H1 (cell line): Measurements from ENCODE around the gene NR5A1.

Experiments
- CBX8 ChIP-seq: fragments of 300-800, 300-1000 bp; sonication (generic); IDR thresholded peaks from 2 replicates; pipeline ENCODE4 v1.7.1; 2016; ENCODE audit warnings: low read depth, low read length, borderline replicate concordance
- CHD2 ChIP-seq: IDR thresholded peaks from 2 replicates; pipeline ENCODE4 v1.6.1; 2012; ENCODE audit warnings: low read length, improper control_type of control experiment
- EP300 ChIP-seq, 2 experiments: IDR thresholded peaks; 1 replicate in 1 of 2; 2 replicates in 1 of 2; pipeline ENCODE4 v1.6.1; 2011 to 2012; ENCODE audit warnings: low read depth in 2 of 2, low read length in 2 of 2, mild to moderate bottlenecking in 2 of 2, borderline replicate concordance in 1 of 2, inconsistent platforms in 1 of 2, moderate library complexity in 1 of 2
- EZH2 ChIP-seq: fragments of 200-600 bp; sonication (generic); IDR thresholded peaks from 2 replicates; pipeline ENCODE4 v1.7.1; 2012; ENCODE audit warnings: low read depth, mild to moderate bottlenecking, moderate library complexity, low read length, inconsistent platforms; ENCODE audit not compliant: severe bottlenecking
- KDM1A ChIP-seq: fragments of 200-600, 300-600 bp; sonication (generic); IDR thresholded peaks from 2 replicates; pipeline ENCODE4 v1.7.1; 2016; ENCODE audit warnings: mild to moderate bottlenecking, low read length, borderline replicate concordance
- POLR2A ChIP-seq, 2 experiments: IDR thresholded peaks; 1 replicate in 1 of 2; 2 replicates in 1 of 2; pipeline ENCODE4 v1.6.1; 2011; ENCODE audit warnings: low read depth in 2 of 2, low read length in 2 of 2, mild to moderate bottlenecking in 2 of 2; ENCODE audit errors: control extremely low read depth in 1 of 2
- POLR2AphosphoS5 ChIP-seq: IDR thresholded peaks from 2 replicates; pipeline ENCODE4 v1.6.1; 2011; ENCODE audit warnings: low read depth, low read length
- RAD21 ChIP-seq, 2 experiments: IDR thresholded peaks in 1 of 2; conservative IDR thresholded peaks in 1 of 2; 2 replicates each; pipeline ENCODE4 v1.6.1; 2011; ENCODE audit warnings: low read depth in 2 of 2, low read length in 2 of 2, improper control_type of control experiment in 1 of 2, inconsistent platforms in 1 of 2, mild to moderate bottlenecking in 1 of 2, moderate library complexity in 1 of 2
- SIX5 ChIP-seq: IDR thresholded peaks from 2 replicates; pipeline ENCODE4 v1.6.1; 2011; ENCODE audit warnings: mild to moderate bottlenecking, low read depth, low read length
- ZNF274 ChIP-seq: IDR thresholded peaks from 2 replicates; pipeline ENCODE4 v1.7.0; 2012; ENCODE audit warnings: low read length, borderline replicate concordance; ENCODE audit errors: extremely low read depth
- TF ChIP-seq, protein P1 (sequence below), 3 experiments: IDR thresholded peaks; 1 replicate in 2 of 3; 2 replicates in 1 of 3; pipeline versions ENCODE4 v1.5.1 to v1.6.1; 2011; ENCODE audit warnings: low read length in 3 of 3, mild to moderate bottlenecking in 3 of 3, inconsistent platforms in 2 of 3, low read depth in 1 of 3, moderate library complexity in 1 of 3; ENCODE audit not compliant: insufficient read depth in 1 of 3; ENCODE audit errors: control extremely low read depth in 1 of 3

GRCh38 chr9:124453586-124454191 is 53.5 kb downstream of the NR5A1 start:
- no peak for TF ChIP-seq POLR2A (IDR thresholded peaks at IDR 0.05; ENCODE audit: control extremely low read depth in 1 of 2, low read depth in 2 of 2, low read length in 2 of 2)
- TF ChIP-seq, protein P1, sequence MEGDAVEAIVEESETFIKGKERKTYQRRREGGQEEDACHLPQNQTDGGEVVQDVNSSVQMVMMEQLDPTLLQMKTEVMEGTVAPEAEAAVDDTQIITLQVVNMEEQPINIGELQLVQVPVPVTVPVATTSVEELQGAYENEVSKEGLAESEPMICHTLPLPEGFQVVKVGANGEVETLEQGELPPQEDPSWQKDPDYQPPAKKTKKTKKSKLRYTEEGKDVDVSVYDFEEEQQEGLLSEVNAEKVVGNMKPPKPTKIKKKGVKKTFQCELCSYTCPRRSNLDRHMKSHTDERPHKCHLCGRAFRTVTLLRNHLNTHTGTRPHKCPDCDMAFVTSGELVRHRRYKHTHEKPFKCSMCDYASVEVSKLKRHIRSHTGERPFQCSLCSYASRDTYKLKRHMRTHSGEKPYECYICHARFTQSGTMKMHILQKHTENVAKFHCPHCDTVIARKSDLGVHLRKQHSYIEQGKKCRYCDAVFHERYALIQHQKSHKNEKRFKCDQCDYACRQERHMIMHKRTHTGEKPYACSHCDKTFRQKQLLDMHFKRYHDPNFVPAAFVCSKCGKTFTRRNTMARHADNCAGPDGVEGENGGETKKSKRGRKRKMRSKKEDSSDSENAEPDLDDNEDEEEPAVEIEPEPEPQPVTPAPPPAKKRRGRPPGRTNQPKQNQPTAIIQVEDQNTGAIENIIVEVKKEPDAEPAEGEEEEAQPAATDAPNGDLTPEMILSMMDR (IDR thresholded peaks at IDR 0.05; ENCODE audit: control extremely low read depth in 1 of 3, insufficient read depth in 1 of 3, low read depth in 1 of 3, low read length in 3 of 3), result no peak
- no peak for TF ChIP-seq EP300 (IDR thresholded peaks at IDR 0.05; ENCODE audit: borderline replicate concordance in 1 of 2, low read depth in 2 of 2, low read length in 2 of 2)
- no peak for TF ChIP-seq CHD2
- TF ChIP-seq KDM1A, result no peak
- TF ChIP-seq ZNF274, result no peak
- no peak for TF ChIP-seq SIX5
- no peak for TF ChIP-seq EZH2
- no peak for TF ChIP-seq POLR2AphosphoS5
- TF ChIP-seq CBX8, result no peak
- TF ChIP-seq RAD21 (IDR thresholded peaks at IDR 0.05 in 1 of 2, conservative IDR thresholded peaks at IDR 0.05 in 1 of 2; ENCODE audit: low read depth in 2 of 2, low read length in 2 of 2), result no peak
